Right lobe of liver (tissue), 6 donors: ENCODE measurements around the gene TOB2. TPM values are rescaled to one million over a fixed set of nuclear protein-coding genes. Genes with fewer than 3 reads are reported as not detected.
A peak's percentile ranks its signal among the peaks of the same experiment; 100 is the strongest.
"Not testable (repeated sequence)": the region's sequence is repeated elsewhere in the genome, so short reads cannot be mapped to it uniquely, and the experiment has no call there.

Experiments used
- ATAC-seq, 4 donors: fragments of 200-7000 bp; cut with Tn5 transposase; one replicate each; pipeline ENCODE4 v1.9.1; 2020; ENCODE audit warnings: mild to moderate bottlenecking in 4 of 4, moderate library complexity in 4 of 4
- DNase-seq, 3 donors: peaks; one replicate each; pipeline ENCODE4 v3.0.0-alpha.2; 2020
- H3K27ac ChIP-seq, 3 donors: fragments of 200-600 bp; one replicate each; pipeline ENCODE4 v1.8.0; 2022
- H3K27me3 ChIP-seq, 2 donors: fragments of 200-600 bp; one replicate each; pipeline ENCODE4 v1.8.0; 2022
- H3K36me3 ChIP-seq, 4 donors: fragments of 200-600 bp; sonication (generic) in 1 of 4; one replicate each; pipeline versions ENCODE4 v1.5.1 to v1.8.0; 2017 to 2022; ENCODE audit warnings: control low read depth in 1 of 4
- H3K4me1 ChIP-seq, 4 donors: fragments of 200-600 bp; sonication (generic) in 1 of 4; one replicate each; pipeline versions ENCODE4 v1.5.1 to v1.8.0; 2017 to 2022; ENCODE audit warnings: control low read depth in 1 of 4
- H3K4me3 ChIP-seq, 3 donors: fragments of 200-600 bp; one replicate each; pipeline ENCODE4 v1.8.0; 2022
- H3K9me3 ChIP-seq, 4 donors: fragments of 200-600 bp; sonication (generic) in 1 of 4; one replicate each; pipeline versions ENCODE4 v1.5.1 to v1.8.0; 2017 to 2022; ENCODE audit warnings: control low read depth in 1 of 4
- POLR2A ChIP-seq: fragments of 450-650 bp; IDR thresholded peaks from one replicate; pipeline ENCODE4 v1.6.1; 2017; ENCODE audit warnings: antibody characterized with exemption, mild to moderate bottlenecking
- WGBS: methylation state at CpG from one replicate; pipeline ENCODE4 v1.1.6; 2018; ENCODE audit warnings: low coverage, low lambda C conversion rate; ENCODE audit not compliant: insufficient coverage; ENCODE audit errors: missing lambda C conversion rate; 5-methylcytosine and 5-hydroxymethylcytosine counted together
- intact Hi-C, 2 donors: fragments of 100-400 bp; cut with DNase I; formaldehyde crosslinking; loops; one replicate each; pipeline versions ENCODE4 v1.11.2 to v1.14.1; 2022
- total RNA-seq, 6 experiments: library from RNA; depleted of rRNA in 2 of 6; stranded (reverse); fragments of >200 nt in 2 of 6; fragmentation: NEBNext Ultra II Directional in 3 of 6; extraction: Animal tissue kit (Norgen Biotek cat#: 25700) in 3 of 6; gene quantifications; one replicate each; pipeline versions ENCODE4 v1.1.0 to v1.2.4, GENCODE V29; 2016 to 2023
- TF ChIP-seq, protein P1 (sequence below), 4 donors: fragments of 200-600 bp in 3 of 4; fragments of 450-650 bp in 1 of 4; IDR thresholded peaks; one replicate each; pipeline versions ENCODE4 v1.5.1 to v1.8.0; 2016 to 2022; ENCODE audit warnings: antibody characterized with exemption in 4 of 4, mild to moderate bottlenecking in 2 of 4
- donor health status: DM: no; HTN: yes; CAD: no.
- donor health status: DM: no; HTN: no; CAD: no.
- donor health status: DM: no; HTN: no; CAD: no.
- donor health status: DM: no; HTN: yes; CAD: no.
- donor health status: DM: no; HTN: yes; CAD: no.

TOB2 gene
- total RNA-seq, 6 experiments from 2014 or later, result 11.6 to 33.4 (median 19.4) TPM

DNA sequence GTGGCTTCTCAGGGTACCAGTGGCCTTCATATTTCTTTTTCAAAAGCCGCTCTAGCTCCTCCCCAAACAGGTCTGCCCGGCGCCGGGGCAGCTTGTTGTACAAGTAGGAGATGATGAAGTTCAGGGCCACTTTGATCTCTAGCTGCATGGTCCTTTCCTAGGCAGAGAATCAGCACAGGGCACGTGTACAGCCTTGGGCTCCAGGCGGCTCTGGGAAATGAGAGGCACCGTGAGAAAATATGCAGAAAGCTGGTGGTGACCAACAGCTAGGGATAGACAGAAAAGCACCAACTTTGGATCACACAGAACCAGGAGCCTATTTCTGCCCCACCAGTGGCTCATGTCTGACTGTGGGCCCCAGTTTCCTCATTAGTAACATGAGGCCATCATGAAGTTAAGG is 9.4 kb downstream of the TOB2 start:
- TF ChIP-seq, protein P1, sequence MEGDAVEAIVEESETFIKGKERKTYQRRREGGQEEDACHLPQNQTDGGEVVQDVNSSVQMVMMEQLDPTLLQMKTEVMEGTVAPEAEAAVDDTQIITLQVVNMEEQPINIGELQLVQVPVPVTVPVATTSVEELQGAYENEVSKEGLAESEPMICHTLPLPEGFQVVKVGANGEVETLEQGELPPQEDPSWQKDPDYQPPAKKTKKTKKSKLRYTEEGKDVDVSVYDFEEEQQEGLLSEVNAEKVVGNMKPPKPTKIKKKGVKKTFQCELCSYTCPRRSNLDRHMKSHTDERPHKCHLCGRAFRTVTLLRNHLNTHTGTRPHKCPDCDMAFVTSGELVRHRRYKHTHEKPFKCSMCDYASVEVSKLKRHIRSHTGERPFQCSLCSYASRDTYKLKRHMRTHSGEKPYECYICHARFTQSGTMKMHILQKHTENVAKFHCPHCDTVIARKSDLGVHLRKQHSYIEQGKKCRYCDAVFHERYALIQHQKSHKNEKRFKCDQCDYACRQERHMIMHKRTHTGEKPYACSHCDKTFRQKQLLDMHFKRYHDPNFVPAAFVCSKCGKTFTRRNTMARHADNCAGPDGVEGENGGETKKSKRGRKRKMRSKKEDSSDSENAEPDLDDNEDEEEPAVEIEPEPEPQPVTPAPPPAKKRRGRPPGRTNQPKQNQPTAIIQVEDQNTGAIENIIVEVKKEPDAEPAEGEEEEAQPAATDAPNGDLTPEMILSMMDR (IDR thresholded peaks at IDR 0.05), result no peak
- TF ChIP-seq POLR2A, result no peak
- DNase-seq, result no peak
- H3K27me3 ChIP-seq, result no peaks in the 10 kb centered on the region
- no peak overlapping the region for H3K4me3 ChIP-seq
- 83% methylated on average over 4 of the region's 7 CpGs for WGBS
- H3K9me3 ChIP-seq, result no peaks in the 10 kb centered on the region
- no peak for ATAC-seq
- peaks cover 0 to 79% (median 25%) of the 10 kb centered on the region in 4 donors for H3K4me1 ChIP-seq
- intact Hi-C loops, result no loop called here
- peaks cover 8 to 43% (median 25%) of the 10 kb centered on the region in 4 donors for H3K36me3 ChIP-seq
- H3K27ac ChIP-seq, result no peak overlapping the region

DNA sequence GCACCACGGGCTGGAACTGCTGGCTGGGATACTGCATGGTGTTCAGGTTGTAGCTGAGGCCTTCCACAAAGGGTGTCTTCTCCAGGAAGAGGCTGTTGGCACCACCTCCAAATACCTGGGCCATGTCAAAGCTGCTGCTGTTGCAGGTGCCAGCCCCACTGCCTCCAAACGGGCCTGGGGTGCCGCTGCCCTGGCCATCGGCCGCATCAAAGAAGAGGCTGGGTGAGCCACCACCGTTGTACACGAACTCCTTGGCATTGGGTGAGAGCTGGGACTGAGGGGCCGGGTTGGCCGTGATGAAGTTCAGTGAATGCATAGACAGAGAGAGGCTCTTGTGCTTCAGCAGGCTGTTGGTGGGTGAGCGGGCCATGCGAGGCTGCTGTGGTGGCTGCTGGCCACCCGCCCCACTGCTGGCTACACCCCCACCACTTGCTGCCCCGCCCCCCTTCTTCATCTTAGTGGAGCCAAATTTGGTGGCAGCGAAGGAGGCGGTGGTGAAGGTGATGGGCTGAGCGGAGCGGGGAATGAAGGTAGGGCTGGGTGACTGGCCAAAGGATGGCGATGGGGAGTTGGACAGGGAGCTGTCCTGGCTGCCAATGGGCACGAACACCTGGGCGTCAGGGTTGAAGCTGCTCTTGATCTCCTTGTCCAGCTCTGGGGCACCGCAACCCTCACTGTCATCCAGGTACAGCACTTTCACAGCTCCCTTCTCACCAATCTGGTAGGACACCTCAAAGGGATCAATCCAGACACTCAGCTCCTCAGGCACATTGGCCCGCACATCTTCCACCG is 10.1 kb downstream of the TOB2 start:
- no peak overlapping the region for H3K4me3 ChIP-seq
- WGBS, result 72% methylated on average over 5 of the region's 23 CpGs
- no peak overlapping the region for H3K27ac ChIP-seq
- no peak for DNase-seq
- ATAC-seq, result peak in 1 of 4 donors; percentile 32
- peaks cover 0 to 73% (median 23%) of the 10 kb centered on the region in 4 donors for H3K4me1 ChIP-seq
- TF ChIP-seq POLR2A, result no peak
- TF ChIP-seq, protein P1 (IDR thresholded peaks at IDR 0.05), result no peak
- H3K9me3 ChIP-seq, result no peaks in the 10 kb centered on the region
- peaks cover 8 to 43% (median 25%) of the 10 kb centered on the region in 4 donors for H3K36me3 ChIP-seq
- no peaks in the 10 kb centered on the region for H3K27me3 ChIP-seq
- intact Hi-C loops, result no loop called here

DNA sequence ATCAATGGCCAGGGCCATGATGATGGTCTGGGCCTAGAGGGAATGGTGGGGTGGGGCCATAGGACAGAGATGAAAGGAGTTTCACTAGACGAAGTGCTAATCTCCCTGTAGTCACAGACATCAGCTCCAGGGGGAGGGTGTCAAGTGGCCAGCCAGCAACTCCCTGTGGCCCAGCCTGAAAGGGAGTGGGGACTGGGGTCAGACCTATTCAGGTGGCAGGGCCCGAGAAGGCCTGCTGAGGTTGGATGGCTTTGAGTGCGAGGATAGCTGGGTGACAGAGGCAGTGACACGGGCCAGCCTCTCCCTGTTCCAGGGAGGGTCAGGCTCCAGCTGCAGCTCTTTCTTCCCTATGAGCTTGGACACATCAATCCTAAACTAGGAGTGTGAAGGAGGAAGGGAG is 11.0 kb downstream of the TOB2 start:
- H3K36me3 ChIP-seq, result peaks cover 8 to 35% (median 22%) of the 10 kb centered on the region in 4 donors
- H3K9me3 ChIP-seq, result no peaks in the 10 kb centered on the region
- 38% methylated on average over 1 of the region's 4 CpGs for WGBS
- no peak overlapping the region for H3K27ac ChIP-seq
- intact Hi-C loops, result no loop called here
- no peak overlapping the region for H3K4me3 ChIP-seq
- peak in 1 of 4 donors; percentile 1 for ATAC-seq
- H3K27me3 ChIP-seq, result no peaks in the 10 kb centered on the region
- peaks cover 0 to 66% (median 18%) of the 10 kb centered on the region in 4 donors for H3K4me1 ChIP-seq
- DNase-seq, result no peak
- no peak for TF ChIP-seq POLR2A
- TF ChIP-seq, protein P1 (IDR thresholded peaks at IDR 0.05), result no peak

DNA sequence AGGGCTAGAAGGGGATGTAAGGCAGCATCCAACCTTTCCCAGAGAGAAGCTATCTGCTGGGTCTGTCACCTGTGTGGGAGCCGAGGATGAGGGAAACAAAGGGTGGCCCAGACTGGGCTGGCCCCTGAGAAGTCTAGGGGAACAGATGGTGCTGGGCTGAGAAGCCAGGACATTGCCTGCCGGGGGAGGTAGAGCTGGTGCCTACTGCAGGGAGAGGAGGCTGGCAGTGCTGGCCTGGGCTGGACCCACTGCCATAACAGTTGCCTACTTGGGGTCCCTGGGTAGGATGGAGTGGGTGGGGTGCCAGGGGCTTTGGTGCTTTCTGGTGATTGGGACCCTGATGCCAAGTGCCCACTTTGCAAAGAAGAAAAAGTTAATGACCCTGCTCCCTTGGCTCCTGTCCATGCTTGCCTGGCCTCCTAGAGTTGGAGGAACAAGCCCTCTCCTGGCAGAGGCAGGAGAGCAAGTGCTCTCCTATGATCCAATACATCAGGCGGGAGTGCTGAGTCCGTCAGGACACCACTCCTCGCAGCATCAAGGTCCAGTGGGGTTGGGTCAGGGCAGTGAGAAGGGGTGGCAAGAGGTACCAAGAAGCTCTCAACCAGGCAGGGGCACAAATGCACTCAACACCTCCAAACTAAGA is 12.1 kb downstream of the TOB2 start:
- peak; percentile 47 to 67 (median 58) for ATAC-seq

DNA sequence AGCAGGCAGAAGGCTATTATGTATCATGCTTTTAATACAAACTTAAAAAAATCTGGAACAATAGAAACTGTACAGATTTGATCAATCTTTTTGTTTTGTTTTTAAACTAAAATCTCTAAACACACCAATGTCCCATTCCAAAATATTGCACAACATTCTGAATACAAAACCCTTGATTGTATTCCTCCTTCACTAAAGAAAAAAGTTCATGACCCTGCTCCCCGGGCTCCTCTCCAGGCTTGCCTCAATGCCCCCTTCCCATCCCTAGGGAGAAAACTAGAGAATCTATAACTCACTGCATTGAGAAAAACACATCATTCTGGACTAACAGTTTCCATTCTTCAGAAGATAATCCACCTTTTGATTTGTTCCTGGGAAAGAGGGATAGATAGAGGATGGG is 13.1 kb downstream of the TOB2 start:
- H3K27me3 ChIP-seq, H3K4me3 ChIP-seq, DNase-seq, H3K9me3 ChIP-seq, intact Hi-C loops: not testable (repeated sequence)
- Histone ChIP-seq H3K27ac (peak overlapping the region in 1 of 3 donors; percentile 16), H3K4me1 (peaks cover 0 to 46% (median 11%) of the 10 kb centered on the region in 4 donors), H3K36me3 (peaks cover 8 to 30% (median 17%) of the 10 kb centered on the region in 4 donors)
- peak in 2 of 4 donors; percentile 22 to 52 for ATAC-seq
- WGBS, result 25% methylated on average over 1 of the region's 1 CpG

More for the DNA sequence above, 12.1 kb downstream of the TOB2 start:
- H3K27ac ChIP-seq, H3K9me3 ChIP-seq, H3K27me3 ChIP-seq, intact Hi-C loops, DNase-seq, H3K4me3 ChIP-seq: not testable (repeated sequence)
- peaks cover 0 to 56% (median 16%) of the 10 kb centered on the region in 4 donors for H3K4me1 ChIP-seq
- peaks cover 8 to 34% (median 20%) of the 10 kb centered on the region in 4 donors for H3K36me3 ChIP-seq
- 37% methylated on average over 4 of the region's 5 CpGs for WGBS
